Brain pericyte (primary cell): Measurements from ENCODE around the gene DLG2.
"Not testable (repeated sequence)": the region's sequence is repeated elsewhere in the genome, so short reads cannot be mapped to it uniquely, and the experiment has no call there.

Experiments
- DNase-seq: peaks from one replicate; pipeline ENCODE4 v3.0.0-alpha.2; 2012; ENCODE audit warnings: low read depth, low spot score

Gene DLG2

DNA sequence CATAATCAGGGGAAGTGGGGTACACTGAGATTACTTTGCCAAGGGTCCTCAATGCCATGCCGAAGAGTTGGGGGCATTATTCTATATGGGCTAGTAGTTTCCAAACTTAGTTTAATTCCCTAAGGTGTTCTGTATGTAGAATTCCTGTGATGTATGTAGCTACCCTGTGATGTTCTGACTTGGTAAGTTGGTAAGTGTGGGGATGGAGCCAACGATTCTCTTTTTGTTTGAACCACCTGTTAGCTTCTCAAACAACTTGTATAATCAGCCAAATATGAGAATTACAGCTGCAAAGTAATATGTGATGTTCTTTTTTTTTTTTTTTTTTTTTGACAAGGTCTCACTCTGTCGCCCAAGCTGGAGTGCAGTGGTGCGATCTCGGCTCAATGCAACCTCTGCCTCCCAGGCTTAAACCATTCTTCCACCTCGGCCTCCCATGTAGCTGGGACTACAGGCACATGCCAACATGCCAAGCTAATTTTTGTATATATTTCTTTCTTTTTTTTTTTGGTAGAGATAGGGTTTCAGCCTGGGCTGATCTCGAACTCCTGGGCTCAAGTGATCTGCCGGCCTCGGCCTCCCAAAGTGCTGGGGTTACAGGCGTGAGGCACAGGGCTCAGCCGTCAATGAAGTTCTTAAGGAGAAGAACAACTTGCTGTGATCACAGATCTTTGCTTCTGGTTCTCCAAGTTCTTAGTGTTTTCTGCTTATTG is 2025.8 kb downstream of the DLG2 start:
- no peak for DNase-seq

DNA sequence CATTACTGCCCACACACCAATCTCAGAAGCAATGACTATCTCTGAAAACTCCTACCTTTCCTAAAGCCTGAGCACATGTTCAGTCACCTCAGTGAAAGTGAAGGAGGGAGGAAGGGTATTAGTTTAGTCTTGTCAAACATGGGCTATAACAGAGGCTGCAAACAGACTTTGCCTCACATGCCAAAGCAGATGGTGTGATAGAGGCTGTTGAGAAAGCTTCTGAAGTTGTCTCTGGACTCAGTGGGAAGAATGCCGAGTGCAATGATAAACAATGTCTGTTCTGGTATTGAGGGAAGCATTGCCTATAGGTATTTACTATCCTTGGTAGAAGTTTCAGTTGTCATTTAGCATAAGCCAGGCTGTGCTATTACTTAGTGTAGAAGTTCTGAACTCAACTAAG is 2026.5 kb downstream of the DLG2 start:
- DNase-seq = no peak

DNA sequence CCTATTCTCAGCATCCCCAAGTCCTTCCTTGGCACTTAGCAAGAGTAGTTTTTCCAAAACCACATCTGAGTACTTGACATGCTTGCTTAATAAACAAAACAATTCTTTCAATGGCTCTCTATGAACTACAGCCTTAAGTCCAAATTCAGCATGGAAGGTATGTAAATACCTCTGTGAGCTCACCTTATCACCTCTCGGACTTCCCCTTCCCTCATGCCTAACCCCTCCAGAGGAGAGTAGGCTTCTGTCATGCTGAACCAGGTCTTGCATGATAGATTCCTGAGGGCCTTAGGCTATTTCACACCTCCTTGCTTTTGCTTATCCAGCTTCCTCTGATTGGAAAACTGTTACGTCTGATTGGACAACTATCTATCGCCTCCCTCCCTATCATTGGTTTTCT is 2028.1 kb downstream of the DLG2 start:
- no peak for DNase-seq

DNA sequence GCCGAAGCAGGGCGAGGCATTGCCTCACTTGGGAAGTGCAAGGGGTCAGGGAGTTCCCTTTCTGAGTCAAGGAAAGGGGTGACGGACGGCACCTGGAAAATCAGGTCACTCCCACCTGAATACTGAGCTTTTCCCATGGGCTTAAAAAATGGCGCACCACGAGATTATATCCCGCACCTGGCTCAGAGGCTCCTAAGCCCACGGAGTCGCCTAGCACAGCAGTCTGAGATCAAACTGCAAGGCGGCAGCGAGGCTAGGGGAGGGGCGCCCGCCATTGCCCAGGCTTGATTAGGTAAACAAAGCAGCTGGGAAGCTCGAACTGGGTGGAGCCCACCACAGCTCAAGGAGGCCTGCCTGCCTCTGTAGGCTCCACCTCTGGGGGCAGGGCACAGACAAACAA is 2039.3 kb downstream of the DLG2 start:
- DNase-seq = not testable (repeated sequence)

DNA sequence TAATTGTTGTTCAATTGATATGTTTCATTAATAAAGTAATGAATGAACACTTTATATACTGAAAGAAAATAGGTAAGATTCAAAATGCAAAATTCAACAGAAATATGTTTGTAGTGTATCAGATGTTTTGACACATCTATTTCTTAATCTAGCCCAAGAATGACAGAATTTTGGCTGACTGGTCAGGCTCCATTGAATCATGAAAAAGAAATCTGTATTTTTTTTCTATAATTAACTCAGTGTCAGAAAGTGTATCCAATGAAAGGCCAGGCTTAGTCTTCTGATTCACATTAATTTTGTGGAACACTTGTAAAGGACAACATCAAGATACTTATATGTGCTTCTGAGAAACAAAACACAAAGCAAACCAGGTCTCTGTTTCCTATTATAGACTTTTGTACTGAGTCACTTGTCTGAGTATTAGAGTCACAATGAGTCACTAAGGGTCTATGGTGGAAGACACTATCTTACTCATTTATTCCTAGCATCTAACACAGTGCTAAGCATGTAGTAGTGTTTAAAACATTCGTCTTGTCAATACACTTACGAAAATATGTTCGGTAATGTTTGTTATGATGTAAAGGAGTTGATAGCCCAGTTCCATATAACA is 2043.3 kb downstream of the DLG2 start:
- no peak for DNase-seq

DNA sequence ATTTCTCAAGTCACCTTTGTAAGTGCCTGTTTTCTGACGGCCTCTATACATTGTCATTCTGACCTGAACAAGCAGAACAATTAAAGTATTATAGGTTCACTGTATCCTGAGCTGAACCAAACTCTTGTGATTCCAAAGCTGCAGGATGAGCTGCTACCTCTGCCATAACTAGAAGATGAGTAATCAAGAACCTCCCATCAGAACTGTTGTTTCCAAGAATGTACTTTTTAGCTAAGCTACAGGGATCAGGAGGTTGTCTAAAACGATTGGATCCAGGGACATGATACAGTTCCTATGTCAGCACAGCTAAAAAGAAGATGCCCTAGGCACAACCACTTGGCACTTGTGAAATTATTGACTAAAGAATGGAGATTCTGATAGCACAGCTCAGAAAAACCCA is 2052.6 kb downstream of the DLG2 start:
- no peak for DNase-seq

DNA sequence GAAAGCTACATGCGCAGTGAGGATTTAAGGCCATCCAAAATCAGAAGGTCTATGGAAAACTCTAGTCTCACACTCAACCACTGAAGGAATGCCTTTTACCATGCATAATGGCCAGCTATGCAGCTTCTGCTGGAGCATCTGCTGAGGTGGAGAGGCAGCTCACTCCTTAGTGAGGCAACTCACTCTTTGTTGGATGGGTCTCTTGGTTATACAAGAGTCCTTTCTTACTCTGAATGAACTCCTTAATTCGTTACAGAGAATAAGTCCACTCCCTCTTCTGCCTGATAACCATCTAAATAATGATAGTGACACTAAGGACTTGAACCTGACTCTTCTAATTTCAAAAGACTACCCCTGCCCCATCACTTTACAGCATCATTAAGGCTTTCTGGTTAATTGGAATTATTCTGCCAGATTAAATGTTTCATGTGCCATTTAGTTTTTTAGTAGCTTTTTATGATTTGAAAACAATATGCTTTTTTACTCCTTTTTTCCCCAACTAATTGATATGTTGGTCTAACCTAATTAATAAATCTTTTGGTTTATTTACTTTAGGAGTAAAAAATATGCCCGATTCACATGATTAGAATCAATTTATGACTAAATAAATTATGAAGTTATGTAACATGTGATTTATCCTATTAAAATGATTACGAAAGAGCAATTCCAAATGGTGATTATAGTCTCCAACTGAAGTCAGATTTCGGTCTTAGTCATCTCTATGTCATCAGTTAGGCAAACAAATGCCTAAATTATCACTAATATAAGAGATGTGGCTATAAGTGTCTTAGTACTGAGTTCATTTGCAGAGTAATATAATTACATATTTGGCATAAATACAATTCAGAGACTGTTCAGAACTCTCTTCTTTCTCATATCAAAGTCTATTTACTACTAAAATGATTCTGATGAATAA is 2054.3 kb downstream of the DLG2 start:
- DNase-seq = no peak

DNA sequence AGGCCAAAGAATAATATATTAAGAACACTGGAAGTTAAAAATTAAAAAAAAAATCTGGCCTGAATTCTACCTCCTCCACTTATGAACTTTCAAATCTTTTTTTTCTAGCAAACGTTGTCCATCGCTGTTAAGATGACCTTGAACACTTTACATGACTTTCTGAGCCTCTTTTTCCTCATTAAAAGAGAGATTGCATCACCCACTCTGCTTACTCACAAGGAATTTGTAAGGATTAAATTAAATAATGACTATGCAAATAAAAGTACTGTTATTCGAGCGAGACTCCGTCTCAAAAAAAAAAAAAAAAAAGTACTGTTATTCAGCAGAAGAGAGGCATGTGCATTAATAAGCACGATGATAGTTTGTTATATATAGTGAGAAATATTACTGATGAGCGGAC is 2055.8 kb downstream of the DLG2 start:
- DNase-seq = no peak

DNA sequence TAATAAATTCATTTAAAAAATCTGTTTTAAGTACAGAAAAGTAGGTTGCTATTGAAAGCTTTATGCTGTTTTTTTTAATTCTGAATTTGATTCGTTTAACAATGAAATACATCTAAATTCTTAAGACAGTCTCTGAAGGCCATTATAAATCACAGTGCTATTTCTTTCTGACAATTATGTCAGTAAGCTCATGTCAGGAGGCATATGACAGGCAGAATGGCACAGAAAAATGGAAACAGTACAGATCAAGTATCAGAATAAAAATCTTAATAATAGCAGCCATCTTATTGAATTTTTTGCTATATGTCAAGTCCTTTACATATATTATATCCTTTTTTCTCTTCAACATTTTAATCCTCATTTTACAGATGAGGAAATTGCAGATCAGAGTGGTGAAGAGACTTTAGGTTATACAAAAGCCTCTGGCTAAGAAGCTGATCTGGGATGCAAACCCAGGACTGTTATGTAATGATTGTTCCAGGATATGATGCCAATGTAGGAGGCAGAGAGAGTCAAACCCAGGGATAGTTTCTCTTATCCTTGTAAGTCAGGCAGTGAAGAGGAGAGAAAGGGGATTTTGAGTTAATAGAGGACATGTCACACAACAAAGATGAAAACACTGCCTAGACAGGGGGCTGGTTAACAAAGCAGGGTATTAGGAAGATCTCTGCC is 2057.9 kb downstream of the DLG2 start:
- no peak for DNase-seq

DNA sequence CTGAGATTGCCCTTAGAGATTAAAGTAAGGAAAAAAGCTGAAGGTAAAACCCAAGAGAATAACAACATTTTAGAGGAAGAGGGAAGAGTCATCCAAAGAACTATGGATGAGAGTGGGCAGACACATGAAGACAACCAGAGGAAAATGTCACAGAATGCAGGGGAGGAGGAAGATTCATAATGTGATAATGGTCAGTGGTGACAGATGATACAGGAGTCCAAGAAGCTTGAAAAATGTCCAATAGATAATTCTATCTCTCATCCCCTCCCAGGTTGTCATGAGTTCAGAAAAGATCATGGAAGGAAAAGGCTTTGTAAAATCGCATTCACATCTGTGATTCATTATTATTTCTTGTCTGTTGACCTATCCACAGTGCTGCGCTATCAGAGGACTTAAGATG is 2058.6 kb downstream of the DLG2 start:
- DNase-seq = no peak

DNA sequence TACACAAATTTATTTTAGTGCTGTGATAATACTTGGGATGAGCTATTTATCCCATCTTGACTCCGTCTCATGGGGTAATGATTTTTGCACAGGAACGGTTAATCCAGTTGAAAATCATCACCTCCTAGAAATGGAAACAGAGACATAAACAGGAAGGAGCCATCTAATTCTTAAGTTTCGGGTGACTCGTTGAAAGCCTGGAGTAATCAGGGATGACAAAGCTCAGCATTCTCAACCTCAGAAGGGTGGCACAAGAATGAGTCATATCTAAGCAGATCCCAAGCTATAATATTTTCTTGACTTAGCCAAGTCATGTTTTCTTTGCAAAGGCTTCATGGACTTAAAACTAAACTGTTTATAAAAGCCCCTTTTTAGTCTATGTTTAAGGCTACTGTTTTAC is 2060.2 kb downstream of the DLG2 start:
- DNase-seq = no peak

DNA sequence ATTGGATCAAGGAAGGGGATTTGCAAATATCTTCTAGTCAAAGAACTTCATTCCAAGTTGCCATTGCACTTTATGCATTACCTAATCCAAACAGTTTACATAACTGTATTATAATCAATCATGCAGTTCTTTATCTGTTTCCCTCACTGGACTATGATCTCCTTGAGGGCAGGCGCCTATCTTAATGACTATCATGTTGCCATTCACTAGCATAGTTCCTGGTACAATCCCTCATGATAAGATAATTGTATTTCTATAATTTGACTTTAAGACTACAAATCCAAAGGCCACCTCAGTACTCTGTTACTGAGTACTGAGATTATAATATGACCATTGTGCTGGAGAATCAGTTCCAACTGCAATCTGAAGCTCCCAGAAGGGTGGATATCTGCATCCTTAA is 2062.3 kb downstream of the DLG2 start:
- no peak for DNase-seq

DNA sequence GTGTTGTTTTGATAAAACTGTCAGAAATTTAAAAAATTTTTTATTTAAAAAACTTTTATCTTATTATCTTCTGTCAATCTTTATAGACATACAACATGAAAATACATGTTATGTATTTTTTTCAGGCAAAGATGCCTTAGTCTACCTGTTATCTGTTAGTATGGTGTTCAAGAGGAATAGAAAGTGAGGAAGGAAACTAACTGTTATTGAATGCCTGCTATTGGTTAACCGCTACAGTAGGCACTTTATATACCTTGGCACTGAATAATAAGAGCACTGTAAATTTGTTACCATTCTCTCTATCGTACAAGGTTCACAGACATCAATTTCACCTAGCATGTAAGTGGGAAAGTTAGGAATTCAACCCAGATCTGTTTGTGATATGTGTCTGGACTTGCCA is 2068.9 kb downstream of the DLG2 start:
- no peak for DNase-seq

DNA sequence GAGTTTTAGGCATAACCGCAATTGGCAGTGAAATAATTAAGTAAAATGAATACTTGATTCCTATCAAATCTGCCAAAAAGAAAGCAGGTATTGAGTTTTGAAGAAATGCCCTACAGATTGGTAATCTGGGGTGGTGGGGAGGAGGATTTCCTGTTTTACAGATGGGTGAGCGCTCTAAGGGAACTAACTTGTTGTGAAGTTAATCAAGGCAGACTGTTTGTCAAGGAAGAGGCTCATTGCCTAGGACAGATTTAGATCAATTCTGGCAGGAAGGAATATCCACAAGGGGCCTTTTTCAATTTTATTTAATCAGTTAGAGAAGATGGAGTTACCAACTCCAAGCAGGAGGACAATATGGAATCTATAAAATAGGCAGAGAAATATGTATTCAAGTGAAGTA is 2069.5 kb downstream of the DLG2 start:
- DNase-seq = no peak

DNA sequence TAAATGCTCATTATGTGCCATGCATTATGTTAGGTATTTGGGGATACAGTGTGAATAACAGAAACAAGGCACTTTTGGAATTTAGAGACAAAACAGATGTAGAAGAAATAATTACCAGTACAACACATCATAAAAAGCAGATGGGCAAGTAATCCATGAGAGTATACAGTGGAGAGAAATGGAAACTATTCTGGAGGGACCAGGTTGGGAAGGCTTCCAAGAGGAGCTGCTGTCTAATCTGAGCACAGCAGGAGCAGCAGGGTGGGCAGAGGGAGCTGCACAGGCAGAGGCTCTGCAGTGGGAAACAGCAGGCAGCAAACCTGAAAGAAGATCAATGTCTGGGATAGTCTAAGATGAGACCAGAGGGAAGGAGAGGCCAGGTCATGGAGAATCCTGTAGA is 2072.3 kb downstream of the DLG2 start:
- no peak for DNase-seq

DNA sequence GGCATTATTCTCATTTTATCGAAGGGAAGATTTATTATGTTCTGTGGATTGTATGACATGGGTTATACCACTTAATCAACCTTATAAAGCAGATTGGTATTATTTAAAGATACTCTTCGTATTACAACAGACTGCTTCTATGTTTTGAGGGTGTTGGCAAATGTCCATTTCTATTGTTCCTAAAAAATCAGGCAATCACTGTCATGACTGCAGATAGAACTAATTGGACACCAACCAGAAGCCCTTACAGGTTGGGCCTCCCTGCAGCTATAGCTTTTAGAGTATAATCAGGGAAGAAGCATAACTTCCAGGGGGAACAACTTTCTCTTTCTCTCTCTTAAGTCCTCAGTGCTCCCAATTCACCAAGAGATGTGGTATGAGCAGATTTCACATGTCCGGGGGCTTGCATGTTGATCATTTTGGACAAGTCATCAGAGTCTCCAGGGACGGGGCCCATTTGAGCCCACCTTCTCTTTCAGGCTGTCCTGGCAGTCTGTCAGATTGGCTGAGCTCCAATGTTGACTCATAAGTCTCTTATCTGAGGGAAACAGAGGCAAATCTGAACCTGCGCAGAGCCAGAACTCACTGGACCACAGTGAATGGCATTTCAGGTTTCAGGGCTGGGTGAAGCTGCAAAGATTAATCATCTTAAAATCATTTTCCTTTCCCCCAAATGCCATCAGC is 2077.0 kb downstream of the DLG2 start:
- no peak for DNase-seq

DNA sequence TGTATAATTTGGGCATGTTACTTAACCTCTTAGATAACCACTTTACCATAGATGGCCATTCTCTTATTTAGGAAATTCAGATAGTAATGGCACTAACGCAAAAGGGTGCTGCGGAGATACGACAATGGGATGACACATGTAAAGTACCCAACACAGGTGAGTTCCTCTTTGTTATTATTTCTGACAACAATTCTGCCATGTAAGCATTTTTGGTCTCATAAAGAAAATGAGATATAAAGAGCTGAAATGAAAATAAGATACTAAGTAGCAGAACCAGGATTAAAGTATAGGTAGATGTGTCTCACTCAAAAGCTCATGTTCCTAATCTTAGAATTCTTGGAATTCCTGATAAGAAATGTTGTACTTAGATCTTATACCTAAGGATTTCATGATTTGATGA is 2080.8 kb downstream of the DLG2 start:
- no peak for DNase-seq

DNA sequence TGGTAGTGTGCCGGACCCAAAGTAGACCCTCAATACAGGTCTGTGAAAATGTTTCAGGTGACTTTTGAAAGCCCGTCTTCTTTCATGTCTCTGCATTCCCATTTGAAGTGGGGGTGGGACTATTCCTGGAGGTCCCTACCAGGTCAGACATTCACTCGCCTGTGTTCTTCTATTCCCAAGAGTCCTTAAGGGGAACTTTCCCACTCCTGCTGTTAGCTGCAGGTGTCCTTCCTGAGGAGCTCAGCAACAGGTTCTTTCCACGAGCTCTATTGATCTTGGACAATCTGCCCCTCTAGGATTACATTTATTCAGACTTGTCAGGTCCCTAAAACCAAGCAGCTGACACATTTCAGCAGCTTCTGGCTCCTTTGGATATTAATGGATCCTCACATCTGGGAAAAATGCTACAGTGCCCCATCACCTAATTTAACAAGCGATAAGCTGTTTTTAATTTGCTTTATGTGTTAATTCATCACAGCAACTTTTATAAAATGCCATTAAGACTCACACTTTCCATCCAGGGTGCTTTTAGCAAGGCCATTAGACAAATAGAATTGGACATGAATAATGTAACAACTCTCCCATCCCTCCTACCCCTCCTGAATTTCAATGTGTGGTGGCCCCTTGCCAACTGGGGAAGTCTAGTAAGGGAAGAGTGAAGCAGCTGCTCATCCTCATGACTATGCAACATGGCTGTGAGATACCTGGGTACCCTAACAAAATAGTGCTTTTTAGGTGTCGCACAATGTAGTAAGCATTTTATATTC is 2081.5 kb downstream of the DLG2 start:
- no peak for DNase-seq

DNA sequence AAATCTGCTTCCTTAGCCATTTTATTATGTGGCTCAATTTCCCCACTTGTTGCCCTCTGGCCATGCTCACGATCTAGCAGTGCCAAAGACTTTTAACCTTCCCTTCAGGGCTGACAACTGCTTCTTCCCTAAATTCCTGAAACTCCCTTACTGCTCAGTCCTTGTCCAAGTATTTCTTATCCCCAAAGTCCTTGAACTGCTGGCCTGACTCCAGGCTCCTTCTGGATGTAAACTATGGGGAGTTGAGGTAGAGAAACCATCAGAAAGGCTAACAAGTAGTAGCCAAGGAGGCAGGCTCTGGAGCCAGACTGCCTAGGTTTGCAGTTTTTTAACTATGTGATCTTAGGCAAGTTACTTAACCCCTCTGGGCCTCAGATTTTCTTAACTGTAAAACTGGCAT is 2082.3 kb downstream of the DLG2 start:
- no peak for DNase-seq

DNA sequence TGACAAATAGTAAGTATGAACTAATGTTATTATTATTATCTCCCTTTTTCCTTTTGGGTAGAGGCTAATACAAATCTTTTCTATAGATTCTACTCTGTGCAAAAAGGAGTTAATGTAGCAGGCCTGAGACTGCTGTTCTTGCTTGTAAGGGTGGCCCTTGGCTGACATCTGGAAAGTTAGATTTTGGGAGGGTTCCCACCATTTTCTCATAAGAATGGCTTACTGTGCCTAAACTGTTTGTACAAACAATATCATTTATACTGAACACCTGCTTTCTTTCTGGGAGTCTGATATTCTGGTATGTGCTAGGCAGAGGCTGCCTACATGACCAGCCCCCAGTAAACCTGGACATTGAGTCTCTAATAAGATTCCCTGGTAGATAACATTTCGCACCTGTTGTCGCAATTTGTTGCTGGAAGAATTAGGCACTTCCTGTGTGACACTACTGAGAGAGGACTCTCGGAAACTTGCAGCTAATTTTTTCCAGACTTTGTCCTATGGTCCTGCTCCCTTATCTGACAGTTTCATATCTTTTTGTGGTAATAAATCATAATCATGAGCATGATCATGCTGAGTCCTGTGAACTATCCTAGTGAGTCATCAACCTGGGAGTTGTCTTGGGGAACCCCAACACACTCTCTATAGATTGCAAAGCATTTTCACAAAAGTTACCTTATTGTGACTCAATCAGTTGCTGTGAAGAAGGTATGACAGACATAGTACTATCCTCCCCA is 2083.3 kb downstream of the DLG2 start:
- DNase-seq = no peak
